GM12878 (cell line): ENCODE results near the gene GPR39. TPM values are rescaled to one million over a fixed set of nuclear protein-coding genes. Genes with fewer than 3 reads are reported as not detected.

Experiments
- ATAC-seq: fragments of 200-7000 bp; cut with Tn5 transposase; 3 replicates; pipeline ENCODE4 v1.9.1; 2020; ENCODE audit warnings: mild to moderate bottlenecking, moderate library complexity
- BruUV-seq: library from RNA; stranded (reverse); fragments of 400-500 nt; replicated peaks from 2 replicates; lab custom pipeline; 2021; lab: Mats Ljungman, UMichigan
- CTCF ChIA-PET: fragments of 300-600 bp; sonication (Branson Sonifier 250); formaldehyde crosslinking; extraction: SDS; loops from one replicate; lab custom pipeline; 2021; ENCODE audit warnings: inconsistent platforms; lab: Yijun Ruan, JAX
- POLR2A ChIA-PET: fragments of 350-600 bp; formaldehyde crosslinking; extraction: SDS; loops from one replicate; lab custom pipeline; 2021; ENCODE audit warnings: inconsistent platforms; lab: Charles Lee
- RAD21 ChIA-PET: fragments of 300-600 bp; sonication (Branson Sonifier 250); formaldehyde crosslinking; loops from one replicate; lab custom pipeline; 2023; ENCODE audit warnings: antibody characterized with exemption; ENCODE audit not compliant: unreplicated experiment; lab: Charles Lee
- SMC1A ChIA-PET: fragments of 300-600 bp; sonication (Branson Sonifier 250); formaldehyde crosslinking; loops from one replicate; lab custom pipeline; 2023; ENCODE audit not compliant: unreplicated experiment, uncharacterized antibody; lab: Charles Lee
- DNase-seq: peaks from one replicate; pipeline ENCODE4 v3.0.0-alpha.2; 2011; ENCODE audit warnings: low read depth, low spot score
- FAIRE-seq: peaks from 3 replicates; lab custom pipeline; 2011; peaks lifted over from hg19 to GRCh38; lab: Jason Lieb, UNC
- H2AFZ ChIP-seq: 2 replicates; pipeline ENCODE4 v1.6.0; 2011; ENCODE audit warnings: low read depth, low read length, control low read depth; ENCODE audit not compliant: control insufficient read depth
- H3K27ac ChIP-seq: 2 replicates; pipeline ENCODE4 v1.5.1; 2011; ENCODE audit warnings: control low read depth; ENCODE audit not compliant: control insufficient read depth, insufficient read depth
- H3K27me3 ChIP-seq, 2 experiments: replicated peaks in 1 of 2; 2 replicates each; pipeline versions ENCODE4 v1.6.0 to v1.6.1; 2011; ENCODE audit warnings: low read length in 1 of 2; ENCODE audit not compliant: control insufficient read depth in 2 of 2, insufficient read depth in 2 of 2
- H3K36me3 ChIP-seq, 2 experiments: 2 replicates each; pipeline ENCODE4 v1.5.1; 2011; ENCODE audit warnings: low read length in 1 of 2; ENCODE audit not compliant: control insufficient read depth in 2 of 2, insufficient read depth in 2 of 2
- H3K4me1 ChIP-seq: 2 replicates; pipeline ENCODE4 v1.6.1; 2011; ENCODE audit warnings: mild to moderate bottlenecking, low read length, moderate library complexity, mixed read lengths; ENCODE audit not compliant: control insufficient read depth, insufficient read depth
- H3K4me2 ChIP-seq: 2 replicates; pipeline ENCODE4 v1.6.0; 2011; ENCODE audit warnings: control low read depth; ENCODE audit not compliant: control insufficient read depth, insufficient read depth
- H3K4me3 ChIP-seq: fragments of 200-600 bp; sonication (generic); 2 replicates; pipeline ENCODE4 v1.5.1; 2016
- H3K79me2 ChIP-seq: 2 replicates; pipeline ENCODE4 v1.6.0; 2011; ENCODE audit warnings: low read length; ENCODE audit not compliant: control insufficient read depth, insufficient read depth
- H3K9ac ChIP-seq: 2 replicates; pipeline ENCODE4 v1.8.0; 2011; ENCODE audit warnings: low read length, control low read depth, mixed read lengths; ENCODE audit not compliant: control insufficient read depth, insufficient read depth
- H3K9me3 ChIP-seq: replicated peaks from 3 replicates; pipeline ENCODE4 v1.5.1; 2011; ENCODE audit warnings: mild to moderate bottlenecking, low read length; ENCODE audit not compliant: control insufficient read depth, insufficient read depth
- H4K20me1 ChIP-seq: 2 replicates; pipeline ENCODE4 v1.6.0; 2011; ENCODE audit not compliant: control insufficient read depth, insufficient read depth
- BACH1 ChIP-seq: fragments of 450-650 bp; IDR thresholded peaks from 2 replicates; pipeline ENCODE4 v1.6.1; 2017; ENCODE audit warnings: mild to moderate bottlenecking, borderline replicate concordance
- CEBPZ ChIP-seq: fragments of 150-350 bp; IDR thresholded peaks from 2 replicates; pipeline ENCODE4 v1.6.1; 2016; ENCODE audit warnings: low read depth, low read length
- CREM ChIP-seq: IDR thresholded peaks from 2 replicates; pipeline ENCODE4 v1.6.1; 2014; ENCODE audit warnings: antibody characterized with exemption, low read depth
- E2F4 ChIP-seq: IDR thresholded peaks from 2 replicates; pipeline ENCODE4 v1.6.1; 2012; ENCODE audit warnings: low read depth, low read length, improper control_type of control experiment
- PML ChIP-seq: IDR thresholded peaks from 2 replicates; pipeline ENCODE4 v1.6.1; 2012; ENCODE audit warnings: low read length, inconsistent platforms
- REST ChIP-seq: IDR thresholded peaks from 2 replicates; pipeline ENCODE4 v1.6.1; 2012; ENCODE audit warnings: mild to moderate bottlenecking, low read depth, low read length
- YBX1 ChIP-seq: fragments of 450-650 bp; IDR thresholded peaks from 2 replicates; pipeline ENCODE4 v1.6.1; 2016; ENCODE audit warnings: antibody characterized with exemption
- WGBS: methylation state at CpG from one replicate; pipeline ENCODE4 v1.1.6; 2016; ENCODE audit warnings: low lambda C conversion rate; ENCODE audit not compliant: insufficient replicate concordance, insufficient coverage; ENCODE audit errors: missing lambda C conversion rate; 5-methylcytosine and 5-hydroxymethylcytosine counted together
- in situ Hi-C: fragments of 300-500 bp; cut with MboI; formaldehyde crosslinking; loops from 9 replicates; pipeline ENCODE4 v1.14.3; 2018; ENCODE audit warnings: mixed read lengths
- intact Hi-C: fragments of 100-400 bp; cut with micrococcal nuclease; formaldehyde crosslinking; loops from one replicate; pipeline ENCODE4 v1.14.2; 2022; ENCODE audit not compliant: unreplicated experiment
- polyA plus RNA-seq, 11 experiments: library from polyadenylated mRNA; depleted of rRNA in 4 of 11; unstranded in 6 of 11; stranded (reverse) in 5 of 11; fragments of >200 nt; fragmentation: Nextera tagmentation in 4 of 11; fragmentation: Illumina TruSeq in 1 of 11; extraction: Ambion mirVana in 4 of 11; extraction: Trizol in 1 of 11; gene quantifications; 1 replicate in 1 of 11; 2 replicates in 10 of 11; pipeline versions ENCODE4 v1.2.1 to v1.2.3, GENCODE V29; 2011 to 2016; ENCODE audit warnings: inconsistent platforms in 2 of 11, missing spikeins in 2 of 11, low read depth in 1 of 11
- total RNA-seq, 4 experiments: library from RNA; depleted of rRNA in 3 of 4; stranded (reverse); fragments of >200 nt in 3 of 4; fragmentation: Illumina TruSeq in 1 of 4; extraction: Trizol in 1 of 4; gene quantifications; 2 replicates each; pipeline versions ENCODE4 v1.2.1 to v1.2.3, GENCODE V29; 2013 to 2021

GPR39 gene
- total and polyA plus RNA-seq, 10 of the 15 experiments (the other 5 are each of a cell fraction or from before 2014, with no cell fraction given) = 0.05 to 0.23 TPM; not detected in 8

GRCh38 chr2:132488491-132488890 is 71.9 kb downstream of the GPR39 start:
- POLR2A ChIA-PET = no interaction called here
- intact Hi-C loops = no loop called here
- ATAC-seq (no peak), DNase-seq (no peak), FAIRE-seq (no peak)
- RAD21 ChIA-PET = no interaction called here
- CTCF ChIA-PET = no interaction called here
- 23% methylated on average over 6 of the region's 6 CpGs for WGBS
- no TSS peak for BruUV-seq
- Histone ChIP-seq H2AFZ (no peak overlapping the region), H3K9me3 (no peaks in the 10 kb centered on the region), H3K79me2 (no peaks in the 10 kb centered on the region), H3K4me2 (no peak overlapping the region), H3K27ac (no peak overlapping the region), H3K36me3 (no peaks in the 10 kb centered on the region), H3K4me1 (no peaks in the 10 kb centered on the region), H3K27me3 (no peaks in the 10 kb centered on the region), H3K9ac (no peak overlapping the region), H3K4me3 (no peak overlapping the region), H4K20me1 (no peaks in the 10 kb centered on the region)
- TF ChIP-seq BACH1 = no peak
- no peak for TF ChIP-seq CEBPZ
- no peak for TF ChIP-seq YBX1
- in situ Hi-C loops = no loop called here
- SMC1A ChIA-PET = no interaction called here

GRCh38 chr2:132489150-132489549 is 72.5 kb downstream of the GPR39 start:
- in situ Hi-C loops (no loop called here), intact Hi-C loops (no loop called here)
- no peak overlapping the region for H2AFZ ChIP-seq
- BruUV-seq = no TSS peak
- DNase-seq (no peak), ATAC-seq (no peak), FAIRE-seq (no peak)
- POLR2A ChIA-PET = no interaction called here
- H3K27me3 ChIP-seq = no peaks in the 10 kb centered on the region
- no peaks in the 10 kb centered on the region for H4K20me1 ChIP-seq
- RAD21 ChIA-PET = no interaction called here
- H3K27ac ChIP-seq = no peak overlapping the region
- peak; percentile 82 for TF ChIP-seq REST
- no peak for TF ChIP-seq CREM
- TF ChIP-seq PML = no peak
- TF ChIP-seq E2F4 = no peak
- H3K4me2 ChIP-seq = no peak overlapping the region
- no peak overlapping the region for H3K4me3 ChIP-seq
- no peaks in the 10 kb centered on the region for H3K36me3 ChIP-seq
- no peaks in the 10 kb centered on the region for H3K79me2 ChIP-seq
- H3K9ac ChIP-seq = no peak overlapping the region
- H3K4me1 ChIP-seq = no peaks in the 10 kb centered on the region
- 36% methylated on average over 18 of the region's 18 CpGs for WGBS
- SMC1A ChIA-PET = no interaction called here
- CTCF ChIA-PET = no interaction called here
- no peaks in the 10 kb centered on the region for H3K9me3 ChIP-seq
